Motor neuron (in vitro differentiated cells): ENCODE data around the gene CCL15. TPM values are rescaled to one million over a fixed set of nuclear protein-coding genes. Genes with fewer than 3 reads are reported as not detected.
"Not testable (repeated sequence)": the region's sequence is repeated elsewhere in the genome, so short reads cannot be mapped to it uniquely, and the experiment has no call there.

ENCODE experiments used
- ATAC-seq, 8 experiments: fragments of 200-7000 bp; cut with Tn5 transposase; replicated peaks in 6 of 8; 2 replicates each; pipeline ENCODE4 v1.8.0; 2021; ENCODE audit warnings: mild to moderate bottlenecking in 8 of 8, moderate library complexity in 8 of 8
- H3K27ac ChIP-seq, 2 donors: fragments of 250-450 bp; sonication (Bioruptor Pico); 2 replicates each; pipeline ENCODE4 v1.9.0; 2021; ENCODE audit warnings: antibody characterized with exemption in 2 of 2, mild to moderate bottlenecking in 2 of 2, moderate library complexity in 1 of 2
- H3K4me1 ChIP-seq, 2 donors: fragments of 250-450 bp; sonication (Bioruptor Pico); replicated peaks in 1 of 2; 2 replicates each; pipeline ENCODE4 v1.6.1; 2021; ENCODE audit warnings: antibody characterized with exemption in 2 of 2, mild to moderate bottlenecking in 2 of 2, moderate library complexity in 1 of 2
- H3K4me3 ChIP-seq, 5 donors: fragments of 250-450 bp; sonication (Bioruptor Pico); 2 replicates each; pipeline ENCODE4 v1.9.0; 2021; ENCODE audit warnings: antibody characterized with exemption in 5 of 5, mild to moderate bottlenecking in 5 of 5, moderate library complexity in 4 of 5
- WGBS, 10 experiments: fragments of 450-650 bp; shearing (Covaris generic); methylation state at CpG; one replicate each; pipeline ENCODE4 v1.0.0; 2022; 5-methylcytosine and 5-hydroxymethylcytosine counted together
- in situ Hi-C, 9 experiments: fragments of 400-800 bp; cut with MboI; loops; one replicate each; pipeline ENCODE4 v1.15.0; 2021; ENCODE audit warnings: low sequenced_read_pairs in 9 of 9, low pct_unique_long_range_greater_than_20kb in 2 of 9; ENCODE audit not compliant: unreplicated experiment in 9 of 9
- total RNA-seq, 8 experiments: library from RNA; unstranded; fragments of 300-600 nt; gene quantifications; 2 replicates each; pipeline versions ENCODE4 v1.2.3 to v1.2.4, GENCODE V29; 2022

The CCL15 gene, protein sequence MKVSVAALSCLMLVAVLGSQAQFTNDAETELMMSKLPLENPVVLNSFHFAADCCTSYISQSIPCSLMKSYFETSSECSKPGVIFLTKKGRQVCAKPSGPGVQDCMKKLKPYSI
- total RNA-seq, result under 1 TPM in 3 of 8 experiments, not detected in 5; 0.21 to 0.47 (median 0.41) TPM

- H3K27ac ChIP-seq, result no peak within 1 kb of the TSS
- in situ Hi-C loops, result no loop called here
- peak in 1 of 8 experiments; percentile 97 for ATAC-seq
- H3K4me1 ChIP-seq, result no peaks in the 10 kb centered on the region
- H3K4me3 ChIP-seq, result no peak within 1 kb of the TSS
- WGBS, 10 experiments, result 0 to 100% (median 58%) methylated on average over 1 to 5 of the region's 6 CpGs
Observed at GRCh38 chr17:36001110-36001771, at the start of gene CCL15. TSS of gene CCL15 (minus strand) at chr17:36001553. CDS start at chr17:36001492, 61 bp downstream.

DNA sequence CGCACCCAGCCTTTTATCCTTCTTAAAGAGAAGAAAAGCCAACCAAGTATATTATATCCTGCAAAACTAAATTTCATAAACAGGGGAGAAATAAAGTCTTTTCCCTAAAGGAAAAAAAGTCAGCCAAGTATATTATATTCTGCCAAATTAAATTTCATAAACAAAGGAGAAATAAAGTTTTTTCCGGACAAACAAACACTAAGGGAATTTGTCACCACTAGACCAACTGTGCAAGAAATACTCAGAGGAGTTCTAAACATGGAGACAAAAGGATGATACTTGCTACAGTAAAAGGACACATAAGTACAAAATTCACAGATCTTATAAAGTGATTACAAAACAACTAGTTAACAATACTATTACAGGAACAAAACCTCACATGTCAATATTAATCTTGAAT lies 48.3 kb upstream of the CCL15 start:
- H3K4me1 ChIP-seq, result no peaks in the 10 kb centered on the region
- no peak overlapping the region for H3K27ac ChIP-seq
- no peak for ATAC-seq
- H3K4me3 ChIP-seq, result no peak overlapping the region
- WGBS, 10 experiments, result 25 to 100% (median 93%) methylated on average over 1 to 2 of the region's 2 CpGs; no CpG with 5 or more reads in 6 of the 10 experiments
- in situ Hi-C loops, result no loop called here

- in situ Hi-C loops, result no loop called here
Observed at GRCh38 chr17:36048066-36048465, 46.7 kb upstream of the CCL15 start.

GRCh38 chr17:36036235-36036634 lies 34.9 kb upstream of the CCL15 start:
- ATAC-seq, result no peak
- WGBS, 10 experiments, result 50 to 100% (median 82%) methylated on average over 1 to 3 of the region's 4 CpGs; no CpG with 5 or more reads in 6 of the 10 experiments
- Histone ChIP-seq H3K27ac (no peak overlapping the region), H3K4me3 (no peak overlapping the region), H3K4me1 (no peaks in the 10 kb centered on the region)
- in situ Hi-C loops, result no loop called here

More at GRCh38 chr17:36048066-36048465, 46.7 kb upstream of the CCL15 start:
- Histone ChIP-seq H3K27ac (no peak overlapping the region), H3K4me1 (no peaks in the 10 kb centered on the region), H3K4me3 (no peak overlapping the region)
- no peak for ATAC-seq
- WGBS, 10 experiments, result 0 to 75% (median 39%) methylated on average over 1 to 2 of the region's 2 CpGs; no CpG with 5 or more reads in 4 of the 10 experiments

GRCh38 chr17:36034127-36034526 lies 32.8 kb upstream of the CCL15 start:
- in situ Hi-C loops, result no loop called here
- Histone ChIP-seq H3K4me1 (peaks cover 0 to 11% of the 10 kb centered on the region in 2 donors), H3K4me3 (no peak overlapping the region), H3K27ac (no peak overlapping the region)
- ATAC-seq, result no peak
- 0 to 100% (median 82%) methylated on average over 1 to 3 of the region's 3 CpGs for WGBS, 10 experiments

GRCh38 chr17:36030956-36031355 lies 29.6 kb upstream of the CCL15 start:
- Histone ChIP-seq H3K27ac (no peak overlapping the region), H3K4me1 (peaks cover 0 to 11% of the 10 kb centered on the region in 2 donors), H3K4me3 (no peak overlapping the region)
- no peak for ATAC-seq
- 0 to 100% (median 67%) methylated on average over 1 of the region's 1 CpG; no CpG with 5 or more reads in 3 of the 10 experiments for WGBS, 10 experiments
- in situ Hi-C loops, result no loop called here

GRCh38 chr17:36027761-36028160 lies 26.4 kb upstream of the CCL15 start:
- in situ Hi-C loops, result no loop called here
- Histone ChIP-seq H3K4me3 (no peak overlapping the region), H3K4me1 (peaks cover 0 to 11% of the 10 kb centered on the region in 2 donors), H3K27ac (no peak overlapping the region)
- ATAC-seq, result peak in 1 of 8 experiments; percentile 52
- 0 to 69% (median 43%) methylated on average over 1 to 4 of the region's 4 CpGs; no CpG with 5 or more reads in 1 of the 10 experiments for WGBS, 10 experiments

- Histone ChIP-seq H3K4me3 (no peak overlapping the region), H3K27ac (no peak overlapping the region), H3K4me1 (no peaks in the 10 kb centered on the region)
- ATAC-seq, result no peak
- in situ Hi-C loops, result no loop called here
- whole genome bisulfite sequencing, 10 experiments, result 39 to 100% (median 81%) methylated on average over 1 to 6 of the region's 6 CpGs
Observed at GRCh38 chr17:36024106-36024869, 22.9 kb upstream of the CCL15 start.

DNA sequence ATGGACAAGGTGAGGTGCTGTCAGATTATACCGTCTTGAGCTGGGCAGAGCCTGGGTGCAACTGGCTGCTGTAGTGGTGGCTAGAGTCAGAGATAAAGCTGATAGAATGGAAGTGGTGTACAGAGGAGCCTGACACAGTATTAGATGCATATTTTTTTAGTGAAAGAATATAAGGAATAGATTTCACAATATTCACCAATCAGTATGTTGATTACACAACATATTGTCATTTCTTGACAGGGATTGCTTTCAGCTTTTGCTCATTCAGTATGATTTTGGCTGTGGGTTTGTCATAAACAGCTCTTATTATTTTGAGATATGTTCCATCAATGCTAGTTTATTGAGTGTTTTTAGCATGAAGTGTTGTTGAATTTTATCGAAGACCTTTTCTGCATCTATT lies 18.1 kb upstream of the CCL15 start:
- ATAC-seq, result no peak
- Histone ChIP-seq H3K4me1 (no peaks in the 10 kb centered on the region), H3K4me3 (no peak overlapping the region), H3K27ac (no peak overlapping the region)
- 0 to 100% (median 82%) methylated on average over 1 to 2 of the region's 2 CpGs; no CpG with 5 or more reads in 1 of the 10 experiments for WGBS, 10 experiments
- in situ Hi-C loops, result no loop called here

DNA sequence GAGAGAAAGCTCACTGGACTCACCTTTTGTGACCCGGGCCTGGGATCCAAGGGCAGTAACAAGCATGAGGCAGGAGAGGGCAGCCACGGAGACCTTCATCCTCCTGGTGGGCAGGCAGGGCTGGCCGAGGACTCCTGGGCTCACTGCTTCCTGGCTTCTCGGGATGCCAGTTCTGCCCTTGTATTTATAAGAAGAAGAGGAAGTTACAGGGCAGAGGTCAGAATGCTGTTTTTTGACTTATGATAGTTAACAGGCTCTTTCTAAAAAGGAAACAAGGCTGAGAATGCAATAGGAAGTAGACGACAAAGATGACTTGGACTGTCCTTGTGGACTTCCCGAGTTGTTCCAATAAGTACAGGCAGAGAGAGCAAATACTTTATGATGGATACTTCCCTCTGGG lies 16.4 kb upstream of the CCL15 start, which contains the start of gene CCL23:
Gene CCL23, minus strand, starts transcription at position 174 of the 400 bp plus-strand sequence. Its CDS starts 75 bp downstream, at position 99.
- in situ Hi-C loops, result no loop called here
- Histone ChIP-seq H3K4me3 (no peak within 1 kb of the TSS), H3K4me1 (no peaks in the 10 kb centered on the region), H3K27ac (no peak within 1 kb of the TSS)
- ATAC-seq, result no peak
- WGBS, 10 experiments, result 0 to 83% (median 39%) methylated on average over 1 to 6 of the region's 6 CpGs; no CpG with 5 or more reads in 2 of the 10 experiments

DNA sequence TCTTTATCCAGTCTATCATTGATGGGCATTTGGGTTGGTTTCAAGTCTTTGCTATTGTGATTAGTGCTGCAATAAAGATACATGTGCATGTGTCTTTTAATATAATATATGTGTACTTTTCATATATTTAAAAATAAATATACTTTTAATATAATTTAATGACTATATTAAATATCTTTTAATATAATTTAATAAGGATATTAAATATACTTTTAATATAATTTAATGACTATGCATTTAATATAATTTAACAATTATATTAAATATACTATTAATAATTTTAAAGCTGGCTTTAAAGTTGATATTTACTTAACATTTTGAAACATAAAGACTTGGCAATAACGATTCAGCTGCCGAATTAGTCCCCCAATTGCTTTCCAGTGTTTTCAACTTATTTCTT lies 15.2 kb upstream of the CCL15 start:
- in situ Hi-C loops, result no loop called here
- Histone ChIP-seq H3K4me3 (no peak overlapping the region), H3K27ac (no peak overlapping the region), H3K4me1 (no peaks in the 10 kb centered on the region)
- no peak for ATAC-seq
- WGBS, 10 experiments, result 7 to 100% (median 79%) methylated on average over 2 of the region's 2 CpGs; no CpG with 5 or more reads in 1 of the 10 experiments

GRCh38 chr17:36015895-36016294 lies 14.5 kb upstream of the CCL15 start:
- in situ Hi-C loops, H3K4me1 ChIP-seq, ATAC-seq, H3K4me3 ChIP-seq, H3K27ac ChIP-seq: not testable (repeated sequence)
- WGBS, 10 experiments, result 31 to 100% (median 81%) methylated on average over 2 to 4 of the region's 4 CpGs

GRCh38 chr17:36014946-36015345 lies 13.6 kb upstream of the CCL15 start:
- ATAC-seq, result no peak
- Histone ChIP-seq H3K27ac (no peak overlapping the region), H3K4me3 (no peak overlapping the region), H3K4me1 (no peaks in the 10 kb centered on the region)
- WGBS, 10 experiments, result 19 to 82% (median 61%) methylated on average over 1 to 5 of the region's 5 CpGs
- in situ Hi-C loops, result no loop called here
